GM12875 (cell line): ENCODE measurements around the gene SAPCD1.

ENCODE experiments used
- H3K4me3 ChIP-seq: one replicate; pipeline ENCODE4 v1.5.1; 2011; ENCODE audit warnings: low read depth, low read length, control low read depth
- TF ChIP-seq, protein P1 (sequence below): IDR thresholded peaks from 2 replicates; pipeline ENCODE4 v1.5.1; 2011; ENCODE audit warnings: low read depth, mild to moderate bottlenecking, control low read depth, inconsistent platforms, low read length, moderate library complexity, borderline replicate concordance; ENCODE audit not compliant: insufficient read depth

The SAPCD1 gene

DNA sequence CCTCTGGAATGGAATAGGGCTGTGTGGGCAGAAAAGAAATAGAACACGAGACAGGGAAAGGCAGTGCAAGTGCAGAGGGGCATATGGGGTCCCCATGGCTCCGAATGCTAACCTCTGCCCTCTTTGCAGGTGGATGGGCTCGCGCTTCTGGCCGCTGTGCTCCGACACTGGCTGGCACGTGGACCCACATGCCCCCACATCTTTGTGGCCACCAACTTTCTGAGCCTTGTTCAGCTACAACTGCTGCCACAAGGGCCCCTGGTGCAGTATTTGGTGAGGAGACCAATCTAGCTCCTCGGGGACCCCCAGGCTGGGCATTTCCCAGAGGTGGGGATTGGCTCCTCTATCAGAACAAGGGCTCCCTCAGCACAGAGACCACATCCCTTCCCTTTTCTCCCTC, 1.1 kb upstream of the SAPCD1 start:
- TF ChIP-seq, protein P1, sequence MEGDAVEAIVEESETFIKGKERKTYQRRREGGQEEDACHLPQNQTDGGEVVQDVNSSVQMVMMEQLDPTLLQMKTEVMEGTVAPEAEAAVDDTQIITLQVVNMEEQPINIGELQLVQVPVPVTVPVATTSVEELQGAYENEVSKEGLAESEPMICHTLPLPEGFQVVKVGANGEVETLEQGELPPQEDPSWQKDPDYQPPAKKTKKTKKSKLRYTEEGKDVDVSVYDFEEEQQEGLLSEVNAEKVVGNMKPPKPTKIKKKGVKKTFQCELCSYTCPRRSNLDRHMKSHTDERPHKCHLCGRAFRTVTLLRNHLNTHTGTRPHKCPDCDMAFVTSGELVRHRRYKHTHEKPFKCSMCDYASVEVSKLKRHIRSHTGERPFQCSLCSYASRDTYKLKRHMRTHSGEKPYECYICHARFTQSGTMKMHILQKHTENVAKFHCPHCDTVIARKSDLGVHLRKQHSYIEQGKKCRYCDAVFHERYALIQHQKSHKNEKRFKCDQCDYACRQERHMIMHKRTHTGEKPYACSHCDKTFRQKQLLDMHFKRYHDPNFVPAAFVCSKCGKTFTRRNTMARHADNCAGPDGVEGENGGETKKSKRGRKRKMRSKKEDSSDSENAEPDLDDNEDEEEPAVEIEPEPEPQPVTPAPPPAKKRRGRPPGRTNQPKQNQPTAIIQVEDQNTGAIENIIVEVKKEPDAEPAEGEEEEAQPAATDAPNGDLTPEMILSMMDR: no peak
- no peak overlapping the region for H3K4me3 ChIP-seq

DNA sequence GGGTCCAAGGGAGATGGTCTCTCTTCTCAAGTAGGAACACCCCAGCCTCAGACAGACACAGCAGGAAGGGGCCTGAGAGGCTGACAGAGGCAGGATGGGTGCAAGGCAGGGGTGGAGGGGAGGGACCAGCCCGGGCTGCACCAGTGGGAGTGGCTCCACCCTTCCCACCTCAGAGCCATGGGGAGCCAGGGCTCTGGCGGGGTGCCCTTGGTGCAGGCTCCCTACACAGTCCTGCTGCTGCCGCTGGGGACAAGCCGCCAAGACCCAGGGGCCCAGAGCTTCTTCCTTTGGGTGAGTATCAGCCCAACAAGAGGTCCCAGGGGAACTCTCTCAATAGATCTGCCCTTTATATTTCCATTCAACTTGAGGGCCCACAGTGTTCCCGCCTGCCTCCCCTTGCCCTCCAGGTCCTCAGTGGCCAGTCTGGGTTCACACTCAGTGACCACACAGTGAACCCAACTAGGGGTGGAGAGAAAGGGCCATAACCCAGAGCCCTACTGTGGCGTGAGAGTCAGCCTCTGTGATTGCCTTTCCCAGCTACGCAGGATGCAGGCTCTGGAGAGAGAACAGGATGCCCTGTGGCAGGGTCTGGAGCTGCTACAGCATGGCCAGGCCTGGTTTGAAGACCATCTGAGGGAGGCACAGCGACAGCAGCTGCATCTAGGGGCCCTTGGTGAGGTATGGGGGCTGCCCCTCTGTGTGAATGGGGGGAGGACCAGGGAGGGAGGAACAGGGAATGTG, 592 bp downstream of the SAPCD1 start:
- H3K4me3 ChIP-seq: no peak overlapping the region
- TF ChIP-seq, protein P1: no peak

DNA sequence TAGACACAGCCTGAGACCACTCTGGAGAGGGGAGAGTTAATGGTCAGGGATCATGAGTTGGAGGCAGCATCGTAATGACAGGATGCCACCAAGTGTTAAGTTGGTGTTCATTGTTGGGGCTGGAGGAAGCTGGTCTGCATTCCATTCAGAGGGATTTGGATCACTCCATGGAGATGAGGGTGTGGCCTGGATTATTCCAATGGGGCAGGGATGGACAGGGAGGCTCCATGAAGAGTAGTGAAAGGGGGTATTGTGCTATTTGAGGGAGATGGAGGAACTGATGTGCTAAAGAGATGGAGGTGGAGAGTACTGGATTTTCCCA, 1.1 kb downstream of the SAPCD1 start:
- TF ChIP-seq, protein P1: no peak

DNA sequence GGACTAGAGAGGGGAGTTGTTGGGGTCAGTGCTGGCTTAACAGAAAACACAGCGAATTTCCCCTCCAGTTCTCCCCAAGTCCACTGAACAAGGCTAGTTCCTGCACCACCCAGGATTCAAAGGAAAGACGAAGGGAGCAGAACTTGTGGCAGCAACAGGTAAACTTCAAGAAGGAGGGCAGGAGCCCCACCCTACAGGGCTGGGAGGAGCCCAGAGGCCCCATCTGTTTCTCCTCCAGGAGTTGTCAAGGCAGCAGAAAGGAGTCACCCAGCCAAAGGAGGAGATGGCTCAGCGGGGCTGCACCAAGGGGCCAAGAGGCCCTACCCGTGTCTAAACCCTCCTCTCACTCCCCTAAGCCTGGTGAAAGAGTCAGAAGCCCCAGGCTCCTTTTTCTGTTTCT, 1.7 kb downstream of the SAPCD1 start:
- TF ChIP-seq, protein P1: no peak

More for the DNA sequence above, 1.1 kb downstream of the SAPCD1 start:
- H3K4me3 ChIP-seq: no peak overlapping the region

DNA sequence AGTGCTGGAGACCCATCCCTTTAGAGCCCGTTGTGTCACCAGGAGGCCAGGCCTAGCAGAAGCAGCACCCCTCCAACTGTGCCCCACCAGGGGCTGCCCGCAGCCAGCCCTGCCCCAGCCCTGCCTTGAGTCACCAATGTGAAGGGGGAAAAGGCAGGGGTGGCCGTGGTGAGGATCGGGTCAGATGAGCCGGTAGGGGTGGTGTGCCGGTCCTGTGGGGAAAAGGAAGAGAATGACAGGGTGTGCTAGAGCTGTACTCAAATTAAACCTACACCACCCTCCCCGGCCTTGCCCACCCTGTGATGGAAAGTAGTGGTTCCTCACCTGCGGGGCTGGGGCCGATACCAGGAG, 3.1 kb downstream of the SAPCD1 start:
- TF ChIP-seq, protein P1: no peak
- H3K4me3 ChIP-seq: no peak overlapping the region

More for the DNA sequence above, 1.7 kb downstream of the SAPCD1 start:
- no peak overlapping the region for H3K4me3 ChIP-seq

DNA sequence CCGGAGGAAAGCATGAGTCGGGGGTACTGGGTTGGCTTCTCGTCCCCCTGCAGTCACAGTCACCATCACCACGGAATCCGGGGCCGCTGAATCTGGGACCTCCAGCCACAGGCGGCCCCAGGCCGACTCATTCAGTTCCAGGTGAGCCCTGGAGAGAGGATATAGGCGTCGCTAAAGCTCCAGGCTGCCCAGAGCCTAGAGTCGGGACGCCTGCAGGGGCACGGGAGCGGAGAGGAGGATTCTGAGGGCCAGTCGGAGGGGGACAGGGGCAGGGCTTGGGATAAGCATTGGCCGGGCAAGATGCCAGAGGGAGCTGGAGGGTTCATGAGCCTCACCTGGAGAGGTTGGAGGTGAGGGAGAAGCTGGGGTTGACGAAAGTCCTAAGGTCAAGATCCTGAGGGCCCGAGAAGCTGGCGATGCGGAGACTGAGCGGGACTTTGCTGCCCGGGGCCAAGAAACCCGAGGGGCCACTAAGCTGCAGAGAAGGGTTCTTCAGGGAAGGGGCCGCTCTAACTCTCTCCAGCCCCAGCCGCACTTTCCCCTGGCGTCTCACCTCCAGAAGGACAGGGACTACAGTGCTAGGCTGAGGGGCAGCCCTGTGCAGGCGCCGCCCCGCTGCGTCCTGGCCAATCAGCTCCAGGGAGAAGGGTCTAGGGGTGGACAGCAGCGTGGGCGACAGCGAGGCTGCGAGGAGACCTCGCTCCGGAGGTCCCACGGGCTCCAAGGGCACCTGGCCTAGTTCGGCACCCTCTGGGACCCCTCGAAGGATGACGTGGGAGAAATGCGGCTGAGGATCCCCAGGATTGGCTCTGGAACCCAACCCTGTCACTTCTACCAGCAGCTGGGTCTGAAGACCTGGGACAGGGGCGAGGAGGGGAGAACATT, 3.7 kb downstream of the SAPCD1 start:
- H3K4me3 ChIP-seq: no peak overlapping the region
- TF ChIP-seq, protein P1: no peak

DNA sequence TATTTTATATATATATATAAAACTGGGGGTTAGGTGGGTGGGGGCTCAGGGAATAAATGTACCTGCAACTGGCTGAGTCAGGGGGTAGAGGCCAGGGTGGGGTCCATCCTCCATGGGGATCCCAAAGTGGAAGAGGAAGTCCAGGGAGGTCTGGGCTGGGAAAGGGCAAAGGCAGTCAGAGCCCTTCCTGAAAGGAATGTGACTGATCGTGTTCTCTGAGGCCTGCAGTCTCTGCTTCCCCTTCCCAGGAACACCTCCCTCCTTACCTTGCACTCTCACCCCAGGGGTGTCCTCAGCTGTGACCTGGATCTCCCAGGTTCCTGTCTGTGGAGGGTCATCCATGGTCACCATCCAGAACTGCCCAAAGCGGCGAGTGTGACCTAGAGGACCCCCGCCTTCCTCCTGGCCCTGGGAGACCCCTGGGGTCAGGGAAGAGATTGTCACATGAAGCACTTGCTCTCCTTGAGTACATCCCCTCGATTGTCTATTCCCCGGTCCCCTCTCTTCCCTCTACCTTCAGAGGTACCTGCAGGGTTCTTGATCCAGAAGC, 4.7 kb downstream of the SAPCD1 start:
- TF ChIP-seq, protein P1: no peak

More for the DNA sequence above, 4.7 kb downstream of the SAPCD1 start:
- H3K4me3 ChIP-seq: no peak overlapping the region
